CD8-positive, alpha-beta memory T cell (primary cell): Measurements from ENCODE around the gene SMAD9. TPM values are rescaled to one million over a fixed set of nuclear protein-coding genes. Genes with fewer than 3 reads are reported as not detected.

ENCODE experiments used
- CTCF ChIA-PET: fragments of 350-600 bp; sonication (Branson Sonifier 250); formaldehyde crosslinking; loops from one replicate; lab custom pipeline; 2021; ENCODE audit warnings: antibody characterized with exemption; lab: Charles Lee
- POLR2A ChIA-PET: fragments of 350-600 bp; sonication (Branson Sonifier 250); formaldehyde crosslinking; loops from one replicate; lab custom pipeline; 2021; ENCODE audit warnings: antibody characterized with exemption; lab: Charles Lee
- DNase-seq, 5 donors: peaks; one replicate each; pipeline versions ENCODE4 v3.0.0 to v3.0.0-alpha.2; 2020 to 2022; ENCODE audit warnings: mixed read lengths in 1 of 5
- H3K27ac ChIP-seq: one replicate; pipeline ENCODE4 v1.7.0; 2013; ENCODE audit warnings: low read depth, mild to moderate bottlenecking, low read length, moderate library complexity
- H3K27me3 ChIP-seq: 2 replicates; pipeline ENCODE4 v1.7.0; 2013; ENCODE audit warnings: low read length, mild to moderate bottlenecking; ENCODE audit not compliant: insufficient read depth, poor library complexity, severe bottlenecking
- H3K36me3 ChIP-seq: 2 replicates; pipeline ENCODE4 v1.7.0; 2013; ENCODE audit warnings: mild to moderate bottlenecking, low read length, moderate library complexity; ENCODE audit not compliant: insufficient read depth
- H3K4me1 ChIP-seq: 2 replicates; pipeline ENCODE4 v1.7.0; 2013; ENCODE audit warnings: mild to moderate bottlenecking, low read length, moderate library complexity; ENCODE audit not compliant: insufficient read depth
- H3K4me3 ChIP-seq: 2 replicates; pipeline ENCODE4 v1.7.0; 2013; ENCODE audit warnings: mild to moderate bottlenecking, low read length
- H3K9me3 ChIP-seq: 2 replicates; pipeline ENCODE4 v1.7.0; 2013; ENCODE audit warnings: mild to moderate bottlenecking, low read length
- H3K27ac Mint-ChIP-seq, 8 donors: one replicate each; pipeline ENCODE4 v1.8.0; 2020 to 2021; ENCODE audit warnings: mixed read lengths in 8 of 8, mild to moderate bottlenecking in 6 of 8, inconsistent platforms in 3 of 8, moderate library complexity in 3 of 8
- H3K27me3 Mint-ChIP-seq, 2 donors: one replicate each; pipeline ENCODE4 v1.8.0; 2020 to 2021; ENCODE audit warnings: mixed read lengths in 2 of 2, mild to moderate bottlenecking in 1 of 2, moderate library complexity in 1 of 2
- H3K36me3 Mint-ChIP-seq, 3 donors: one replicate each; pipeline ENCODE4 v1.8.0; 2020 to 2021; ENCODE audit warnings: mixed read lengths in 3 of 3, inconsistent platforms in 1 of 3, mild to moderate bottlenecking in 1 of 3
- H3K4me1 Mint-ChIP-seq, 3 donors: one replicate each; pipeline ENCODE4 v1.8.0; 2020 to 2021; ENCODE audit warnings: mixed read lengths in 3 of 3, inconsistent platforms in 1 of 3, mild to moderate bottlenecking in 1 of 3
- H3K4me3 Mint-ChIP-seq, 7 donors: one replicate each; pipeline ENCODE4 v1.8.0; 2020 to 2021; ENCODE audit warnings: mixed read lengths in 7 of 7, mild to moderate bottlenecking in 6 of 7, moderate library complexity in 4 of 7, inconsistent platforms in 2 of 7
- H3K9me3 Mint-ChIP-seq, 5 donors: one replicate each; pipeline ENCODE4 v1.8.0; 2020 to 2022; ENCODE audit warnings: mixed read lengths in 5 of 5, mild to moderate bottlenecking in 3 of 5, moderate library complexity in 2 of 5, inconsistent platforms in 1 of 5
- polyA plus RNA-seq: library from polyadenylated mRNA; unstranded; fragments of 300-500 nt; fragmentation: Illumina TruSeq; gene quantifications from one replicate; pipeline ENCODE4 v1.2.3, GENCODE V29; 2021
- total RNA-seq, 2 experiments: library from RNA; stranded (reverse); gene quantifications; one replicate each; pipeline ENCODE4 v1.2.3, GENCODE V29; 2021

Gene SMAD9
- total and polyA plus RNA-seq, 3 experiments from 2014 or later = not detected

- no peak for DNase-seq
- H3K36me3 Mint-ChIP-seq = no peaks in the 10 kb centered on the region
- Histone ChIP-seq H3K36me3 (no peaks in the 10 kb centered on the region), H3K9me3 (no peaks in the 10 kb centered on the region), H3K4me3 (no peak overlapping the region), H3K27me3 (no peaks in the 10 kb centered on the region), H3K27ac (no peak overlapping the region), H3K4me1 (no peaks in the 10 kb centered on the region)
- no peaks in the 10 kb centered on the region for H3K4me1 Mint-ChIP-seq
- CTCF ChIA-PET = no interaction called here
- H3K27ac Mint-ChIP-seq = no peak overlapping the region
- H3K9me3 Mint-ChIP-seq = no peaks in the 10 kb centered on the region
- peaks cover 6 to 48% of the 10 kb centered on the region in 2 donors for H3K27me3 Mint-ChIP-seq
- POLR2A ChIA-PET = no interaction called here
- H3K4me3 Mint-ChIP-seq = no peak overlapping the region
Measured at GRCh38 chr13:36857253-36857652, 62.8 kb downstream of the SMAD9 start.

- no peak for DNase-seq
- no peak overlapping the region for H3K27ac ChIP-seq
- POLR2A ChIA-PET = no interaction called here
Measured at GRCh38 chr13:36850790-36851438, 69.1 kb downstream of the SMAD9 start.

GRCh38 chr13:36848199-36848982, 71.6 kb downstream of the SMAD9 start:
- Histone ChIP-seq H3K27ac (no peak overlapping the region), H3K36me3 (no peaks in the 10 kb centered on the region), H3K4me3 (no peak overlapping the region), H3K4me1 (no peaks in the 10 kb centered on the region), H3K27me3 (no peaks in the 10 kb centered on the region), H3K9me3 (no peaks in the 10 kb centered on the region)
- CTCF ChIA-PET = interaction anchor here (0.6 kb wide), 1 partner anchor 98 kb away, joined by 3 read pairs; no protein-coding TSS in a partner anchor
- H3K27me3 Mint-ChIP-seq = peaks cover 2 to 6% of the 10 kb centered on the region in 2 donors
- peak overlapping the region in 1 of 8 donors; percentile 12 for H3K27ac Mint-ChIP-seq
- H3K9me3 Mint-ChIP-seq = no peaks in the 10 kb centered on the region
- peaks cover 0 to 2% (median 0%) of the 10 kb centered on the region in 3 donors for H3K36me3 Mint-ChIP-seq
- H3K4me1 Mint-ChIP-seq = peaks cover 0 to 2% (median 0%) of the 10 kb centered on the region in 3 donors
- no peak overlapping the region for H3K4me3 Mint-ChIP-seq
- no peak for DNase-seq
- POLR2A ChIA-PET = no interaction called here

More at GRCh38 chr13:36850790-36851438, 69.1 kb downstream of the SMAD9 start:
- Mint-ChIP-seq H3K9me3 (no peaks in the 10 kb centered on the region), H3K27ac (peak overlapping the region in 1 of 8 donors; percentile 66), H3K36me3 (no peaks in the 10 kb centered on the region), H3K4me1 (peaks cover 0 to 2% (median 0%) of the 10 kb centered on the region in 3 donors), H3K4me3 (no peak overlapping the region), H3K27me3 (peaks cover 2 to 10% of the 10 kb centered on the region in 2 donors)
- H3K4me3 ChIP-seq = no peak overlapping the region
- no peaks in the 10 kb centered on the region for H3K27me3 ChIP-seq
- no peaks in the 10 kb centered on the region for H3K36me3 ChIP-seq
- CTCF ChIA-PET = interaction anchor here (1.3 kb wide), 1 partner anchor 38 kb away, joined by 3 read pairs; no protein-coding TSS in a partner anchor
- no peaks in the 10 kb centered on the region for H3K4me1 ChIP-seq
- H3K9me3 ChIP-seq = no peaks in the 10 kb centered on the region

- no peaks in the 10 kb centered on the region for H3K9me3 Mint-ChIP-seq
Measured at GRCh38 chr13:36847606-36848005, 72.4 kb downstream of the SMAD9 start.

GRCh38 chr13:36841391-36841790, 78.6 kb downstream of the SMAD9 start:
- DNase-seq = no peak
- no peaks in the 10 kb centered on the region for H3K27me3 ChIP-seq
- H3K27me3 Mint-ChIP-seq = no peaks in the 10 kb centered on the region
- H3K4me1 Mint-ChIP-seq = no peaks in the 10 kb centered on the region
- H3K9me3 Mint-ChIP-seq = no peaks in the 10 kb centered on the region
- no peak overlapping the region for H3K27ac ChIP-seq
- POLR2A ChIA-PET = no interaction called here
- peaks cover 0 to 2% (median 0%) of the 10 kb centered on the region in 3 donors for H3K36me3 Mint-ChIP-seq
- H3K36me3 ChIP-seq = no peaks in the 10 kb centered on the region
- no peaks in the 10 kb centered on the region for H3K4me1 ChIP-seq
- H3K9me3 ChIP-seq = no peaks in the 10 kb centered on the region
- no peak overlapping the region for H3K4me3 Mint-ChIP-seq
- H3K4me3 ChIP-seq = no peak overlapping the region
- CTCF ChIA-PET = no interaction called here
- H3K27ac Mint-ChIP-seq = no peak overlapping the region

More at GRCh38 chr13:36847606-36848005, 72.4 kb downstream of the SMAD9 start:
- H3K27me3 ChIP-seq = no peaks in the 10 kb centered on the region
- no peak overlapping the region for H3K27ac Mint-ChIP-seq
- no peaks in the 10 kb centered on the region for H3K36me3 ChIP-seq
- no peaks in the 10 kb centered on the region for H3K4me1 ChIP-seq
- no peak overlapping the region for H3K4me3 Mint-ChIP-seq
- DNase-seq = no peak
- no peaks in the 10 kb centered on the region for H3K9me3 ChIP-seq
- H3K27me3 Mint-ChIP-seq = peaks cover 2 to 5% of the 10 kb centered on the region in 2 donors
- POLR2A ChIA-PET = no interaction called here
- H3K27ac ChIP-seq = no peak overlapping the region
- CTCF ChIA-PET = no interaction called here
- H3K4me3 ChIP-seq = no peak overlapping the region
- H3K36me3 Mint-ChIP-seq = peaks cover 0 to 2% (median 0%) of the 10 kb centered on the region in 3 donors
- peaks cover 0 to 2% (median 0%) of the 10 kb centered on the region in 3 donors for H3K4me1 Mint-ChIP-seq

GRCh38 chr13:36840718-36841250, 79.3 kb downstream of the SMAD9 start:
- H3K27me3 Mint-ChIP-seq = no peaks in the 10 kb centered on the region
- Histone ChIP-seq H3K27ac (no peak overlapping the region), H3K27me3 (no peaks in the 10 kb centered on the region), H3K4me3 (no peak overlapping the region), H3K36me3 (no peaks in the 10 kb centered on the region), H3K4me1 (no peaks in the 10 kb centered on the region), H3K9me3 (no peaks in the 10 kb centered on the region)
- H3K4me3 Mint-ChIP-seq = peak overlapping the region in 1 of 7 donors; percentile 19
- no peaks in the 10 kb centered on the region for H3K4me1 Mint-ChIP-seq
- H3K27ac Mint-ChIP-seq = no peak overlapping the region
- no peak for DNase-seq
- ChIA-PET CTCF (no interaction called here), POLR2A (no interaction called here)
- peaks cover 0 to 3% (median 2%) of the 10 kb centered on the region in 3 donors for H3K36me3 Mint-ChIP-seq
- H3K9me3 Mint-ChIP-seq = no peaks in the 10 kb centered on the region

- Mint-ChIP-seq H3K36me3 (peaks cover 0 to 4% (median 3%) of the 10 kb centered on the region in 3 donors), H3K27ac (no peak overlapping the region), H3K27me3 (no peaks in the 10 kb centered on the region), H3K4me1 (no peaks in the 10 kb centered on the region), H3K4me3 (no peak overlapping the region), H3K9me3 (no peaks in the 10 kb centered on the region)
- CTCF ChIA-PET = no interaction called here
- H3K9me3 ChIP-seq = no peaks in the 10 kb centered on the region
- POLR2A ChIA-PET = no interaction called here
- no peaks in the 10 kb centered on the region for H3K36me3 ChIP-seq
- H3K27ac ChIP-seq = no peak overlapping the region
- no peaks in the 10 kb centered on the region for H3K4me1 ChIP-seq
- no peak for DNase-seq
- no peak overlapping the region for H3K4me3 ChIP-seq
- no peaks in the 10 kb centered on the region for H3K27me3 ChIP-seq
Measured at GRCh38 chr13:36839981-36840380, 80.1 kb downstream of the SMAD9 start.

GRCh38 chr13:36839281-36839680, 80.8 kb downstream of the SMAD9 start:
- Mint-ChIP-seq H3K36me3 (peaks cover 0 to 4% (median 3%) of the 10 kb centered on the region in 3 donors), H3K27ac (no peak overlapping the region), H3K27me3 (no peaks in the 10 kb centered on the region), H3K9me3 (no peaks in the 10 kb centered on the region), H3K4me3 (no peak overlapping the region), H3K4me1 (no peaks in the 10 kb centered on the region)
- POLR2A ChIA-PET = no interaction called here
- Histone ChIP-seq H3K27me3 (no peaks in the 10 kb centered on the region), H3K4me3 (no peak overlapping the region), H3K4me1 (no peaks in the 10 kb centered on the region), H3K27ac (no peak overlapping the region), H3K9me3 (no peaks in the 10 kb centered on the region), H3K36me3 (no peaks in the 10 kb centered on the region)
- DNase-seq = no peak
- CTCF ChIA-PET = no interaction called here
